Activated naive CD4-positive, alpha-beta T cell treated with Interleukin-2 at 50 U/mL for 16 hours (primary cell): ENCODE measurements around the gene SSPN.

Source experiments
- DNase-seq: peaks from one replicate; pipeline ENCODE4 v3.0.0-alpha.2; 2020

The SSPN gene, protein sequence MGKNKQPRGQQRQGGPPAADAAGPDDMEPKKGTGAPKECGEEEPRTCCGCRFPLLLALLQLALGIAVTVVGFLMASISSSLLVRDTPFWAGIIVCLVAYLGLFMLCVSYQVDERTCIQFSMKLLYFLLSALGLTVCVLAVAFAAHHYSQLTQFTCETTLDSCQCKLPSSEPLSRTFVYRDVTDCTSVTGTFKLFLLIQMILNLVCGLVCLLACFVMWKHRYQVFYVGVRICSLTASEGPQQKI

GRCh38 chr12:26195250-26195640 lies at the start of gene SSPN:
TSS of gene SSPN (plus strand) at chr12:26195573. CDS start at chr12:26195673, 100 bp downstream.
- DNase-seq, result no peak

GRCh38 chr12:26148291-26148690 lies 47.1 kb upstream of the SSPN start:
- no peak for DNase-seq

DNA sequence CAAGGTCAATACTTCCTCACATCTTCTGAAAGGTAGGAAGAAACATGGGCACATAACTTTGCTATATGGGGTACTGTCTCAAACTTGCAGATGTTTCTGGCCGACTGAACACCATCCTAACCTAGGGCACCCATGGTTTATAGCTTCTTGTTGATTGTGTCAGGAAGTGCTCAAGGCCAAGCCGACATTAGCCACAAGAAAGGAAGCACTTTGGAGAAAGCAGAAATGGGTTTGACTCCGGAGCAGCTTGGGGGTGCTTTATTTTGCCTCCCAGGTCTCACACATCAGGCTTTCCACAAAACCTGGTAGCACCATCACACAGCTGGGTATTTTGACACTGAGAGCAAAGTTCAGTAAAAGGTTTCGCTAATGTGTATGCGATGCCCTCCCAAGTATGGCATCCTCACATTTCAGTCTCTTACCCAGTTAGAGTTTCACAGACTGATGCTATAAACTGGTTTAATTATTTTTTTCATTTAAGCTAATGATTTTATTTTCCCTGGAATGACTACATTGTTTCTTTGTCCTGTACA lies 45.3 kb upstream of the SSPN start:
- no peak for DNase-seq

GRCh38 chr12:26150736-26151450 lies 44.5 kb upstream of the SSPN start:
- no peak for DNase-seq

DNA sequence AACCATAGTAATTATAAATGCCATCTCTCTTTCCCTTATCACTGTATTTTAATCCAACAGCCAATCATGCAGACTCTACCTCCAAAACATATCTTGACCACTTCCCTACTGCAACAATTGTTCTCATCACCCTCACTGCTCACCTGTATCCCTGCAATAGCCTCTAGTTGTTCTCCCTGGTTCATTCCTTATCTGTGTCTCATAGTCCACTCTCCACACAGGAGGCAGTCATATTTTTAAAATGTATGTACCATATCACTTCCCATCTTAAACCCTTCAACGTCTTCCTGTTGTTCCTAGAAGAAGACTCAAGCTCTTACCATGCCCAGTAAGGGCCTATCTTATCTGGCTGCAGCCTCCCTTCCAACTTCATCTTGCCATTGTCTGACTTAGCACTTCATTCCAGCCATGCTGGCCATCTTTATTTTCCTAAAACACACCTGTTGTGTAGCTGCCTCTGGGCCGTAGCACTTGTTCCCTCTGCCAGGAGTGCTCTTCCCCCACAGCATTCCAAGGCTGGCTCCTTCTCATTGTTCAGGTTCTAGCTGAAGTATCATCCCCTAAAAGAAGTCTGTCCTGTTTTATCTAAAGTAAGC lies 42.8 kb upstream of the SSPN start:
- DNase-seq, result no peak

DNA sequence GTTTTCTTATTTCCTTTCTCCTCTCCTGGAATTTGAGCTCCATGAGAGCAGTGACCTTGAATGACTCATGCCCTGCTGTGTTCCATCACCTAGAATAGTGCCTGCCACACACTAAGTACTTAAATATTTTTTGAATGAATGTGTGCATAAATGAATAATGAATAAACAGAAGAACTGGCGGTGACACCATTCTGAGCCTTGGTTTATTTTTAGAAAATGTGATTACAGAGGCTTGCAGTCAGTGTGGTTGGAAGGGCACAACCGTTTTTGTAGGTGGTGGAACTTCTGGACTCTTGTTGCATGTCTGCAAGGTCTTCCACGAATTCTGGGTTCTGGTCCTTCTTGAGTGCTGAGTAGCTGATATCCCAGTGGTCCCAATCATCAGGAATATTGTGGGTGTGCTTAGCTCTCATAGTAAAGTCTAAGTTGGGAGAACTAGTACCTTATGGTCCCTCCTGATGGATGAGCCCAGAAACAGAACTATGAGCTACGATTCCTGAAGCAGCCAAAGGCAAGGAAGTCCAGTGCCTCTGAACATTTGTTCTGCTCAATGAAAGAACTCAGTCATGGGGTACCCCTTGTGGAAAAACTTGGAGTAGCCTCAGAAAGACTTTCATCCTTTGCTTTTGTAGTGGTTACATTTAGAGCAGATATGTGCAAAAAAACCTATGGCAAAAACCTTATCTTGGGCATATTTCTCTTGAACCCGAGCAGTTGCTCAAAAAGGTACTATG lies 41.8 kb upstream of the SSPN start:
- no peak for DNase-seq

GRCh38 chr12:26156201-26156871 lies 39.0 kb upstream of the SSPN start:
- no peak for DNase-seq

DNA sequence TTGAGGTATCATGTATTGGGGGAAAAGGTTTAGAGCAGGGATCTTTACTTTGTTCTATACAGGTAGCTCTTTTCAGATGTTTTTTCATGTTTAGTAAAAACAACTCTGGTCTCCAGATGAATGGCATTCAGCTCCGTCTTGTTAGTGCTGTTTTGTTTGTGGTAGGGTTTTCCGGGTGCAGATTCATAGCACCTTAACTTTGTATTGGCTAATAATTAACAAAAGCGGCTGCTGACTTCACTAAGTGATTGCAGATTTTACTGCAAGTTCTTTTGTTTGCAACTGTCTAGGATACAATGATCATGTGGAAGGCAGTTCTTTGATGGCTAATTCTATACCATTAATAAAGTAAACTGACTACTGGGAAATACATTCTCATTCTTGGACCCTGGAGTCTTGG lies 38.4 kb upstream of the SSPN start:
- DNase-seq, result no peak

DNA sequence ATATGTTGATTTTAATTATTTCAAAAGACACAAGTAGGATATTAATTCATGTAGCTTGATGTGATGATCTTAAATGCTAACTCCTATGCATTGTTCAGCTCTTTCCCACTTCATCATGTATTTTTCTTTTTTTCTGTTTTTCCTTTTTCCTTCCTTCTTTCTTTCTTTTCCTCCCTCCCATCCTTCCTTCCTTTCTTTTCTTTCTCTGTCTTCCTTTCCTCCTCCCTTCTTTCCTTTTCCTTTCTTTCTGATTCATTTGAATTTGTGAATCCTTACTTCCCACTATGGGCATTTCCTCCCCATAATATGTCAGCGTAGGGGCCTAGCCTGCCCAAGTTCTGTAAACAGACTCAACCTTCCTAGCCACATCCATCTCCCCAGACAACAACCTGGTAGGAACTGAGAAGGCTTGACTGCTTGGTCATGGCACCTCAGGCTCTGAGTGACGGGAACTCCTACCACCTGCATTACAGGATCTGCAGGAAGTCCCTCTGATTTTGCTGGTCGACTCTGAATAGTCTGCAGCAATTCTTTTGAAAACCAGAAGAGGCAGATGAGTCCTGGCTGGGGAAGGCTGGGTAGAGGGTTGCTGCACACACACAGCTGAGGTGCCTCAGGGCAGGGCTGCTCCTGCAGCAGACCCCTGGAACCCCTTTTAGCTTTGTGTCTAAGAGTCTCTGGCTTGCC lies 37.2 kb upstream of the SSPN start:
- no peak for DNase-seq

GRCh38 chr12:26162174-26162573 lies 33.2 kb upstream of the SSPN start:
- no peak for DNase-seq

DNA sequence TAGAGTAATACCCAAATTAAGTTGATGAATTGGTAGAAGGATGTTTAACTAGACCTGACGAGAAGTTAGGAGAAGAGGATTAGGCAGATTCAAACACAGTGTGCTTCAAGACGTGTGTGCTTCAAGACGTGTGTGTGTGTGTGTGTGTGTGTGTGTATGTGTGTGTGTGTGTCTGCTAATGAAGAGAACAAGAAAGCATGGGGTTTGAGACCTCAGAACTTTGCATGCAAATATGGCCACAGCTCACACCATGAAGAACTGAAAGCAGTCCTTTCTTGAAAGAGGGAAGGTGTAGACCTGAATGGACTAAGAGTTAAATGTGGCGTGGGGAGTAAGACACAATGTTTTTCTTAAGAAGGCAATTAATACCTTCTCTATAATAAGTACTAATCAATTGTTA lies 32.5 kb upstream of the SSPN start:
- DNase-seq, result no peak

DNA sequence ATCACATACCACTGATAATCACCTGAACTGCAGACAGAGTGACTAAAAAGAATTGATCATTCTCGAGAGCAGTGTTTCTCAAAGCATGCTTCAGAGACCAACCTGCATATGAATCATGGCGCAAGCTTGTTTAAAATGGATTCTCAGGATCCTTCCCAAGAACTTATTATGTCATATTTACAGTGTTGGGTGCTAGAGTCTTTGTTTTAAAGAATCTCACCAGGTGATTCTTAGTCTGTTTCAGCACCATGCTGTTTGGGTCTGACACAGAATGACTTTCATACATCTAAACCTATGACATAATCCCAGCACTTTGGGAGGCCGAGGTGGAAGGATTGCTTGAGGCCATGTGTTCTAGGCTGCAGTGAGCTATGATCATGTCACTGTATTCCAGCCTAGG lies 31.3 kb upstream of the SSPN start:
- no peak for DNase-seq

DNA sequence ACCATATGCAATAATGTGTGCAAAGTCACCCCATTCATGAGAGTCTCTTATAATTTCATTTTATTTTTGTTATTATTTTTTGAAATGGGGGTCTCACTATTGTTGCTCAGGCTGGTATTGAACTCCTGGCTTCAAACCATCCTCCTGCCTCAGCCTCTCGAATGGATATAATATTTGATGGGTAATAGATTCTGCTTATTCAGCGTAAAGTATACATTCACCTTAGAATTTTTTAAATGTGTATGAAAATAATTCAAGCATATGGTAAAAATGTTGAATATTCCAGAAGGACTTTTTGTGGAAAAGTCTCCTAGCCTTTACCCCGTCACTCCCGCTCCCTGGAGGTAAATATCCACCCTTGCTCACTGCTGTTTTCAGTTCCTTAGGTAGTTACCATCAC lies 23.4 kb upstream of the SSPN start:
- DNase-seq, result no peak

DNA sequence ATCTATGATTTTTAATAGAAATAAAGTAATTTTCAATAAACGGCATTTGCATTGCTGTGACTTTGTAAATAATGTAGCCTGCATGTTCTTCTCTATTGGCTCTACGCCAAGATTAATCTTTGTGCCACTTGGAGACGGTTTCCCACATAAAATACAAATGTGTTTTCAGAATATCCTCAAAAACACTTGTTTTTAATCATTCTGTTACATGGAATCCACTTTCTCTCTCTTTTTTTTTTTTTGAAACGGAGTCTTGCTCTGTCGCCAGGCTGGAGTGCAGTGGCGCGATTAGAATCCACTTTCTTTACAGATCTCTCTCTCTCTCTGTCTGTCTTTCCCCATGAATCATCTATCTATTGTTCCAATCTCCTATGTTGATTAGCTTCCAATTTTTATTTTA lies 22.8 kb upstream of the SSPN start:
- DNase-seq, result no peak

GRCh38 chr12:26172946-26173552 lies 22.3 kb upstream of the SSPN start:
- no peak for DNase-seq

DNA sequence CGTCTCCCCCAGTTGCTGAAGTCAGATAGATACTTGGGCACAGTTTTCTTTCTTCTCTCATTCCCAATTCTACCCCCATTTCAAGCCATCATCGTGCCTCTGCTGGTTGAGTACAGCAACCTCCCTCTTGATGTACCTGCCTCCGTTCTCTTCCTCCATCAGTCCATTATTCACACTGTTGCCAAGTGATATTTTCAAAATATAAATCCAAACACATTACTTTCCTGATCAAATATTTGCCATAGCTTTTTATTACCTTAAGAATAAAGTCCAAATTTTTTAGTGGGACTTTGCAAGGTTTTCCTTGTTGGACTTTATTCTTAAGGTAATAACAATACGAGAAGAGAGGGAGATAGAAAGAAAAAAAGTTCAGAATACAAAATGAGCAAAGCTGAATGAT lies 18.6 kb upstream of the SSPN start:
- no peak for DNase-seq

DNA sequence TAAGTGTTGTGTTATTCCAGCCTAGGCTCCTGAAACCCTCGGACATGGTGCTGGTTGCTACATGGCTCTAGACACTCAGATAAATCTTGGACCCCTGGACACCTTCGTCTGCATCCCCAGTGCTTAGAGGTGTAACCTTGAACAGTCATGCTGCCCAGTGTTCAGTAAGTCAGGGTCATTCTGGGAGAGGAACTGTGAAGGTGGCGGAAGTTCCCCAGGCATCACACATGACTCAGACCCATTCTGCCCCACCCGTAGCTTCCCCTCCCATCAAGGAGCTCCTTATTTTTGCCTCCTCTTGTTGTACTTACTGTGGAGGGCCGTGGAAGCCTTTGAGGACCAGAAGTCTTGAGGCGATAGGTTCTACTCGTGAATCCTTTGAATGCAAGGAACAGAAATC lies 18.1 kb upstream of the SSPN start:
- DNase-seq, result no peak

GRCh38 chr12:26179826-26180225 lies 15.5 kb upstream of the SSPN start:
- no peak for DNase-seq

DNA sequence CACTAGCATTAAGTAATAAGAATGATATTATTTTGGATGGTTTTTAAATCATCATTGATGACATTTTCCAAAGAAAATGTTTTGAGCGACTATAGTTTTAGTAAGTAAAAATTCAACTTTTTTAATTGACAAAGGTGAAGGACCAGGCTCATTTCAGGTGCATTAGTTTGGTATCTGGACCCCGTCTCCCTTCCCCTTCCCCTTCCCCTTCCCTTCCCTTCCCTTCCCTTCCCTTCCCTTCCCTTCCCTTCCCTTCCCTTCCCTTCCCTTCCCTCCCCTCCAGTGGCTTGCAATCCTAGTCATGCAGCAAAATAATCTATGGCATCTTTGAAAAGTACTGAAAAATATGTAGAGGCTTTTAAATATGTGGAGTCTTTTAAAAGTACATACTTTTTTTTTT lies 13.0 kb upstream of the SSPN start:
- no peak for DNase-seq

- DNase-seq, result no peak
Observed at GRCh38 chr12:26185532-26186320, 9.6 kb upstream of the SSPN start.
